Choroid plexus epithelial cell (primary cell): ENCODE measurements around the gene PIR.

ENCODE experiments used
- DNase-seq: peaks from one replicate; pipeline ENCODE4 v3.0.0-alpha.2; 2010; ENCODE audit warnings: low read depth
- H3K4me3 ChIP-seq: 2 replicates; pipeline ENCODE4 v1.5.1; 2011; ENCODE audit warnings: low read depth, mild to moderate bottlenecking, control low read depth, low read length, moderate library complexity
- TF ChIP-seq, protein P1 (sequence below): conservative IDR thresholded peaks from 2 replicates; pipeline ENCODE4 v1.5.1; 2011; ENCODE audit warnings: low read depth, mild to moderate bottlenecking, control low read depth, inconsistent platforms, low read length, moderate library complexity

PIR gene

DNA sequence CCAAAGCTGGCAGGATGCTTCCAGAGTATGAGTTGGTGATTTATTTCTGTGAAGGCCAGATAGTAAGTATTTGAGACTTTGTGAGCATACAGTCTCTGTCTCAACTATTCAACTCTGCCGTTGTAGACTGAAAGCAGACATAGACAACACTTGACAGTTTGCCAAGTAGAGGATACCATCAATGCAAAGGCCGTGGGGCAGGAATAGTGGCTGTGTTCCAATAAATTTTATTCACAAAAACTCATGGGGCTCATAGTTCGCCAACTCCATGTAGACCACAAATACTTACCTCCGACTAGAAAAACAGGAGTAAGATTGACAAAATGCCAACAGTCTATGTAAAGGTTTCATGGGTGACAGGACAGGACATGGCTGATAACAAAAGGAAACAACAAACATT lies 3.7 kb upstream of the PIR start:
- no peak overlapping the region for H3K4me3 ChIP-seq
- TF ChIP-seq, protein P1, sequence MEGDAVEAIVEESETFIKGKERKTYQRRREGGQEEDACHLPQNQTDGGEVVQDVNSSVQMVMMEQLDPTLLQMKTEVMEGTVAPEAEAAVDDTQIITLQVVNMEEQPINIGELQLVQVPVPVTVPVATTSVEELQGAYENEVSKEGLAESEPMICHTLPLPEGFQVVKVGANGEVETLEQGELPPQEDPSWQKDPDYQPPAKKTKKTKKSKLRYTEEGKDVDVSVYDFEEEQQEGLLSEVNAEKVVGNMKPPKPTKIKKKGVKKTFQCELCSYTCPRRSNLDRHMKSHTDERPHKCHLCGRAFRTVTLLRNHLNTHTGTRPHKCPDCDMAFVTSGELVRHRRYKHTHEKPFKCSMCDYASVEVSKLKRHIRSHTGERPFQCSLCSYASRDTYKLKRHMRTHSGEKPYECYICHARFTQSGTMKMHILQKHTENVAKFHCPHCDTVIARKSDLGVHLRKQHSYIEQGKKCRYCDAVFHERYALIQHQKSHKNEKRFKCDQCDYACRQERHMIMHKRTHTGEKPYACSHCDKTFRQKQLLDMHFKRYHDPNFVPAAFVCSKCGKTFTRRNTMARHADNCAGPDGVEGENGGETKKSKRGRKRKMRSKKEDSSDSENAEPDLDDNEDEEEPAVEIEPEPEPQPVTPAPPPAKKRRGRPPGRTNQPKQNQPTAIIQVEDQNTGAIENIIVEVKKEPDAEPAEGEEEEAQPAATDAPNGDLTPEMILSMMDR, result no peak
- DNase-seq, result no peak

DNA sequence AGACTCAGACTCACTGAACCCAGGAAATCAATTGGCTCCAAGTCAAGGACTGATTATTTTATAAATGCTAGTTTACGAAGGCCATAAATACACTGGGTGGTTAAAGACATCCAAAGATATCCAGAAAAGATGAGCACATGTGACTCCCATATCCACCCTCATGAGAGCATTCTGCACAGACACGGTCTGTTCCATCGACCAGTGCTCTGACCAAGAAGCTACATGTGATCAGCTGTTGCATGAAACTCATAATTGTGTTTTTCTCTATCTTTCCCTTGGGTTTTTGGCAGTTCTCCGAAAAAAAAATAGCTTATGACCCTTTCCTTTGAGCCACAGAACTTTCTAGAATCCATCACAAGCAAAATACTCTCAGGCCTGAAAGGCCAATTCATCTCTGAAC lies 2.7 kb upstream of the PIR start:
- no peak for DNase-seq
- TF ChIP-seq, protein P1, result no peak
- no peak overlapping the region for H3K4me3 ChIP-seq

DNA sequence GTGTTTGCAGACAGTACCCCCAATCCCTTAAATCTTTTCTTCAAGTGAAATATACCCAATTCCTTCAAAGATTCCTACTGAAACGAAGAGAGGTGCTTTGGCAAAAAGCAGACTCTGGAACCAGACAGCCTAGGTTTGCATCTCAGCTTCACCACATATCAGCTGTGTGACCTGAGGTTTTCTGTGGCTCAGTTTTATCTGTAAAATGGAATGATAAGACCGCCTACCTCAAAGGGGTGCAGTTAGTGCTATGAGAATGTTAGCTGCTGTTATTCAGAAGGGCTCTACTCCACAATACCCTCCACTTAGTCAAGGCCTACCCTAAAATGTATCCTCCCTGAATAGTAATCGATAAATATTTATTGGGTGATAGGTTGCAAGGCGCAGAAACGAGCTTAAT lies 664 bp downstream of the PIR start:
- peak overlapping the region; percentile 67 for H3K4me3 ChIP-seq
- DNase-seq, result no peak
- TF ChIP-seq, protein P1, result no peak

DNA sequence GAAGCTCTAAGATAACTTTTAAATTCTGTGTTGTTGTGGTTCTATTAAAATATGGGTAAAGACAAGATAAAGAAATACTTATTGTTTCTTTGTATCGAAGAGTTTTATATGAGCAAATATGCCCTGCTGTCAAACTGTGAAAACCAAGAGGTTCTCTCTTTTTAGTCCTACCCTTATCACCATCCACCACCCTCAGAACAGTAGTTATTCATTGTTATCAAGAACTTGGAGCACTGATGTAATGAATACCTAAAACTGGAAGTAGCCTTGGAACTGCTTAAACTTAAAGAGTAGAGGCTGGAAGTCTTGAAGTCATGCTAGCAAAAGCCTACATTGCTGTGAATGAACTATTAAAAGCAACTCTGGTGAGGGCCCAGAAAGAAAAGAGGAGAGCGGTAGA lies 9.2 kb downstream of the PIR start:
- TF ChIP-seq, protein P1, result no peak
- no peak for DNase-seq
- H3K4me3 ChIP-seq, result no peak overlapping the region

DNA sequence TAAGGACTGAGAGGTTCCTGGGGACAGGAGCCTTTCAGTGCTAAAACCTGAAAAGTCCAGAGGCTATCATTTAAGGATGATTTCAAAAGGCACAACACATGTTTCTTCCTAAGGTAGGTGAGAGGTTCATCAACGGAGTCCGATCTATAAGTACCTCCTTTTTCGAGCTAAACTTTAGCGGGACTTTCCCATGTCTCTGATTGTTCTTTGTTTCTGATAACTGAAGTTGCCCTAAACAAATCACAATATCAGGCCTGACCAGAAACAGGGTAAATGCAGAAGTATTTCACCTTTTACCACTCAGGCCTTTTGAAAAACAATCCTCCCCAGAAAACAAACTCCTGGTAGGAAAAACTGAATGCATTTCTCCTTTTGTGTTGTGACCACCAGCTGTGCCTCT lies 17.6 kb downstream of the PIR start:
- H3K4me3 ChIP-seq, result no peak overlapping the region
- TF ChIP-seq, protein P1, result no peak
- no peak for DNase-seq

DNA sequence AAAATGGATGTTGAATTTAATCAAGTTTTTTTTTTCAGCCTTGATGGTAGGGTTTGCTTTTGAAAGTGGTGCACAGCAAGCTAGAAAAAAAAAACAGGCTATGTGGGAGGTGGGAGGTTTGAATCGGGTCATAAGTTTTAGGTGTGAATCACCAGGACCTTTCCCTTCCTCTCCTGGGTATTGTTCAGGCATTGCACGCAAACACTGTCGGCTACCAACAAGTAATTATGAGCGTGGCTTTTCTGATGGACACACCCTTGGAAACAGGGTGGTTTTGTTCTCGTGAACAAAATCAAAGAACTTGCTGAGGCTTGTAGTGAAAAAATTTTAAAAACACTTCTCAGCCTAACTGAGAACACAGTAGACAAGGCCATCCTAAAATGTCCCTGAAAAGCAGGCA lies 18.1 kb downstream of the PIR start:
- no peak for DNase-seq
- no peak overlapping the region for H3K4me3 ChIP-seq
- TF ChIP-seq, protein P1, result no peak

DNA sequence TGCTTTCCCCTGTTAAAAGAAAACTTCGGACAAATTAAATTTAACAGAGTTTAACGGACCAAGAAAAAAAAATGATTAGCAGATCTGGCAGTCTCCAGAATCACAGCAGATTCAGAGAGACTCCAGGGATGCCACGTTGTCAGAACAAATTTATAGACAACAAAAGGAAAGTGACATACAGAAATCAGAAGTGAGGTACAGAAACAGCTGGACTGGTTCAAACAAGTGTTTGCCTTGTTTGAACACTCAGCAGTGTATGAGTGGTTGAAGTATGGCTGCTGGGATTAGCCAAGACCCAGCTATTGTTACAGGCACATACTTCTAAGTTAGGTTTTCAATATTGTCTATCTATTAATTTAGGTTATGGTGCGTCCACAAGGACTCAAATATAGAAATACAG lies 19.1 kb downstream of the PIR start:
- no peak for DNase-seq
- TF ChIP-seq, protein P1, result no peak
- H3K4me3 ChIP-seq, result no peak overlapping the region
